IMR-90 (cell line): ENCODE results near the gene FAAP100. TPM values are rescaled to one million over a fixed set of nuclear protein-coding genes. Genes with fewer than 3 reads are reported as not detected.

Source experiments
- ATAC-seq: fragments of 200-7000 bp; cut with Tn5 transposase; 2 replicates; pipeline ENCODE4 v1.9.1; 2020; ENCODE audit warnings: low read depth, mild to moderate bottlenecking, moderate library complexity
- BruUV-seq: library from RNA; stranded (reverse); fragments of 400-500 nt; replicated peaks from 2 replicates; lab custom pipeline; 2021; lab: Mats Ljungman, UMichigan
- CTCF ChIA-PET: fragments of 300-600 bp; formaldehyde crosslinking; extraction: SDS; loops from one replicate; lab custom pipeline; 2021; ENCODE audit warnings: antibody characterized with exemption; lab: Yijun Ruan, JAX
- POLR2A ChIA-PET: fragments of 300-600 bp; sonication (Branson Sonifier 250); formaldehyde crosslinking; loops from one replicate; lab custom pipeline; 2022; ENCODE audit warnings: antibody characterized with exemption; ENCODE audit not compliant: unreplicated experiment; lab: Charles Lee
- DNase-seq: peaks from one replicate; pipeline ENCODE4 v3.0.0; 2013
- H2AFZ ChIP-seq: replicated peaks from 2 replicates; pipeline ENCODE3; 2013; ENCODE audit warnings: low read length, mild to moderate bottlenecking; ENCODE audit not compliant: poor library complexity
- H2AK5ac ChIP-seq: 2 replicates; pipeline ENCODE4 v1.6.1; 2013; ENCODE audit warnings: low read depth, low read length, inconsistent platforms
- H2AK9ac ChIP-seq: replicated peaks from 2 replicates; pipeline ENCODE3; 2013; ENCODE audit warnings: mild to moderate bottlenecking, low read depth, low read length, moderate library complexity; ENCODE audit not compliant: poor library complexity
- H2BK120ac ChIP-seq: 2 replicates; pipeline ENCODE4 v1.6.1; 2013; ENCODE audit warnings: low read depth, low read length, inconsistent platforms
- H2BK15ac ChIP-seq: 3 replicates; pipeline ENCODE4 v1.6.1; 2013; ENCODE audit warnings: low read depth, low read length, inconsistent platforms
- H2BK20ac ChIP-seq: 2 replicates; pipeline ENCODE4 v1.6.1; 2013; ENCODE audit warnings: low read depth, mild to moderate bottlenecking, inconsistent platforms, low read length, moderate library complexity
- H2BK5ac ChIP-seq: 2 replicates; pipeline ENCODE4 v1.6.1; 2013; ENCODE audit warnings: mild to moderate bottlenecking, low read depth, low read length, inconsistent platforms; ENCODE audit not compliant: poor library complexity, severe bottlenecking
- H3K14ac ChIP-seq: replicated peaks from 2 replicates; pipeline ENCODE4 v1.6.1; 2013; ENCODE audit warnings: low read depth, low read length, inconsistent platforms
- H3K18ac ChIP-seq: 2 replicates; pipeline ENCODE4 v1.6.1; 2013; ENCODE audit warnings: low read depth, low read length, control low read depth
- H3K23ac ChIP-seq: 2 replicates; pipeline ENCODE4 v1.6.1; 2013; ENCODE audit warnings: low read depth, low read length, inconsistent platforms
- H3K27ac ChIP-seq: 2 replicates; pipeline ENCODE4 v1.5.1; 2013; ENCODE audit warnings: mild to moderate bottlenecking, control low read depth, low read length; ENCODE audit not compliant: insufficient read depth
- H3K27me3 ChIP-seq: 2 replicates; pipeline ENCODE4 v1.6.1; 2013; ENCODE audit warnings: low read length; ENCODE audit not compliant: control insufficient read depth, insufficient read depth
- H3K36me3 ChIP-seq: 2 replicates; pipeline ENCODE4 v1.6.1; 2013; ENCODE audit warnings: low read length, mixed read lengths; ENCODE audit not compliant: control insufficient read depth, insufficient read depth
- H3K4ac ChIP-seq: 2 replicates; pipeline ENCODE4 v1.6.1; 2013; ENCODE audit warnings: low read depth, low read length, inconsistent platforms
- H3K4me1 ChIP-seq: 2 replicates; pipeline ENCODE4 v1.6.1; 2013; ENCODE audit warnings: low read length, mixed read lengths; ENCODE audit not compliant: control insufficient read depth, insufficient read depth
- H3K4me2 ChIP-seq: 2 replicates; pipeline ENCODE4 v1.6.1; 2013; ENCODE audit warnings: low read depth, mild to moderate bottlenecking, control low read depth, low read length, moderate library complexity
- H3K4me3 ChIP-seq: 2 replicates; pipeline ENCODE4 v1.5.1; 2013; ENCODE audit warnings: low read depth, mild to moderate bottlenecking, control low read depth, low read length, moderate library complexity; ENCODE audit not compliant: insufficient read depth
- H3K56ac ChIP-seq: 2 replicates; pipeline ENCODE4 v1.6.1; 2013; ENCODE audit warnings: low read length, inconsistent platforms; ENCODE audit not compliant: insufficient read depth; ENCODE audit errors: extremely low read depth
- H3K79me1 ChIP-seq, 2 experiments: 2 replicates each; pipeline ENCODE4 v1.6.1; 2013; ENCODE audit warnings: low read length in 2 of 2, inconsistent platforms in 1 of 2, low read depth in 1 of 2
- H3K9ac ChIP-seq: 2 replicates; pipeline ENCODE4 v1.6.1; 2013; ENCODE audit warnings: low read depth, low read length, control low read depth
- H3K9me1 ChIP-seq: 2 replicates; pipeline ENCODE4 v1.6.1; 2013; ENCODE audit warnings: low read length, inconsistent platforms; ENCODE audit not compliant: insufficient read depth
- H3K9me3 ChIP-seq: 2 replicates; pipeline ENCODE4 v1.6.1; 2013; ENCODE audit warnings: low read length; ENCODE audit not compliant: control insufficient read depth, insufficient read depth
- H4K20me1 ChIP-seq: 2 replicates; pipeline ENCODE4 v1.6.1; 2013; ENCODE audit warnings: low read length, inconsistent platforms; ENCODE audit not compliant: insufficient read depth
- H4K5ac ChIP-seq: 2 replicates; pipeline ENCODE4 v1.6.1; 2013; ENCODE audit warnings: mild to moderate bottlenecking, low read depth, low read length, control low read depth
- H4K8ac ChIP-seq, 2 experiments: 2 replicates each; pipeline ENCODE4 v1.6.1; 2013; ENCODE audit warnings: low read depth in 2 of 2, low read length in 2 of 2, control low read depth in 1 of 2, inconsistent platforms in 1 of 2
- H4K91ac ChIP-seq: 2 replicates; pipeline ENCODE4 v1.6.1; 2013; ENCODE audit warnings: low read depth, low read length, inconsistent platforms; ENCODE audit not compliant: insufficient read depth
- CEBPB ChIP-seq: IDR thresholded peaks from 2 replicates; pipeline ENCODE4 v1.6.1; 2012; ENCODE audit warnings: low read depth, low read length, improper control_type of control experiment
- CHD1 ChIP-seq: IDR thresholded peaks from 2 replicates; pipeline ENCODE4 v1.6.1; 2012; ENCODE audit warnings: low read depth, low read length, improper control_type of control experiment
- MAZ ChIP-seq: IDR thresholded peaks from 2 replicates; pipeline ENCODE4 v1.6.1; 2012; ENCODE audit warnings: low read depth, mild to moderate bottlenecking, low read length, improper control_type of control experiment, moderate library complexity, borderline replicate concordance
- RAD21 ChIP-seq: IDR thresholded peaks from 2 replicates; pipeline ENCODE4 v1.6.1; 2012; ENCODE audit warnings: low read length, improper control_type of control experiment
- WGBS, 2 experiments: methylation state at CpG; one replicate each; pipeline versions ENCODE4 v1.1.5 to v1.1.7; 2013; ENCODE audit warnings: missing lambda C conversion rate in 2 of 2; ENCODE audit not compliant: insufficient read length in 1 of 2; ENCODE audit errors: extremely low coverage in 2 of 2; 5-methylcytosine and 5-hydroxymethylcytosine counted together
- dilution Hi-C: fragments of 300-500 bp; cut with HindIII; formaldehyde crosslinking; loops from one replicate; pipeline ENCODE4 v1.14.3; 2018; ENCODE audit warnings: low sequenced_read_pairs; ENCODE audit not compliant: unreplicated experiment
- in situ Hi-C: fragments of 300-500 bp; cut with MboI; formaldehyde crosslinking; loops from 3 replicates; pipeline ENCODE4 v1.14.3; 2019; ENCODE audit warnings: low sequenced_read_pairs, inconsistent platforms, mixed read lengths
- intact Hi-C: fragments of 100-400 bp; cut with micrococcal nuclease; formaldehyde crosslinking; loops from 2 replicates; pipeline ENCODE4 v1.10.0; 2022
- polyA plus RNA-seq, 3 experiments: library from polyadenylated mRNA; depleted of rRNA; stranded (reverse); fragments of >200 nt; gene quantifications; 2 replicates each; pipeline ENCODE4 v1.2.3, GENCODE V29; 2012; ENCODE audit warnings: low replicate concordance in 1 of 3
- total RNA-seq: library from RNA; depleted of rRNA; stranded (reverse); fragments of >200 nt; gene quantifications from 2 replicates; pipeline ENCODE4 v1.2.3, GENCODE V29; 2012

The FAAP100 gene
- total and polyA plus RNA-seq, 2 of the 4 experiments (the other 2 are of a cell fraction), result 7.9 to 24.8 TPM

DNA sequence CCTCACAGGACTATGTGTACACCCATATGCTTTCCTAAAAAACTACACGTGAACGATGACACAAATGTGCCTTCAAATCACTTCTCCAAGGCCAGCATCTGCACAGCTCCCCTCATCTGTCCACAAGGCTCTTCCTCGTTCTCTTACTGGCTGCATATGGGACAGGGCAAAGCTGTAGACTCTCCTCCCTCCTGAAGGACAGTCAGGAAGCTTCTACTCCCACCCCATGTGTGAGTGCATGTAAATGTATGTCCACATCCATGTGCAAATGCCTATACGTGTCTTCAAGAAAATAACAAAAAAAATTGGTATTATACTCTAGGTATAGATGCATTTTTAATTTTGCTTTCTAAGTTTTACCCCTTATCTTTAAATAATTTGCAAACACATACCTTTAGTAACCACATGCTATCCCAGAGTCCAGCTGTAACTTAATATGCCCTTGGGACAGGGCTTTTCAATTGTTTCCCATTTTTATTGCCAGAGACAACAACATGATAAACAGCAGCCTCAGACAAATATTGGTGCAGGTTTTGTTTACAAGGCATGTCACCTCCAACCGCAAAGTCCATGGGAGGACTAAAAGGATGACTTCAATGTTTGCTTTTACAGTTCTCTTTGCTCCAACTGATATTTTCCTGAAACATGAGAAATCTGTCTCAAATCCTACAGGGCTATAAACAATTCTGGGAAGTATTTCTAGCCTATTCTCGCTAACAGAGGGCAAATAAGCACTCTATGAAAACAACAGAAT is 31.6 kb upstream of the FAAP100 start:
- 90% methylated on average over 4 of the region's 6 CpGs; no CpG with 5 or more reads in 1 of the 2 experiments for WGBS, 2 experiments
- H3K18ac ChIP-seq, result no peak overlapping the region
- peaks cover 12 to 70% of the 10 kb centered on the region in 2 experiments; a peak in 3 of 4 replicates for H3K79me1 ChIP-seq
- H3K56ac ChIP-seq, result no peak overlapping the region
- TF ChIP-seq MAZ (no peak), RAD21 (no peak), CEBPB (no peak), CHD1 (no peak)
- no peak overlapping the region for H2BK5ac ChIP-seq
- H3K4me2 ChIP-seq, result no peak overlapping the region
- CTCF ChIA-PET, result interaction anchor here (1.4 kb wide), 1 partner anchor 9 kb away, joined by 3 read pairs; no protein-coding TSS in a partner anchor
- H4K8ac ChIP-seq, result 0 out of 4 replicates have a peak overlapping the region, but pooled peaks of 1 of the 2 experiments have one; percentile 22
- H3K27ac ChIP-seq, result no peak overlapping the region; the same call in 1 of the 2 replicates
- no peaks in the 10 kb centered on the region for H3K27me3 ChIP-seq
- peaks cover 36% of the 10 kb centered on the region for H3K9me1 ChIP-seq
- BruUV-seq, result no TSS peak
- H3K4ac ChIP-seq, result no peak overlapping the region; the same call in 1 of the 2 replicates
- intact Hi-C loops, result no loop called here
- peaks cover 44% of the 10 kb centered on the region for H3K36me3 ChIP-seq
- H4K5ac ChIP-seq, result no peak overlapping the region
- H2AK5ac ChIP-seq, result no peak overlapping the region; the same call in 1 of the 2 replicates
- 0 out of 2 replicates have a peak overlapping the region, but pooled peaks have one; percentile 39 for H3K14ac ChIP-seq
- peak overlapping the region; percentile 21; the same call in 1 of the 2 replicates for H3K23ac ChIP-seq
- H2BK20ac ChIP-seq, result no peak overlapping the region
- peaks cover 64% of the 10 kb centered on the region for H4K20me1 ChIP-seq
- H3K4me1 ChIP-seq, result peaks cover 16% of the 10 kb centered on the region
- H4K91ac ChIP-seq, result no peak overlapping the region
- no peak overlapping the region for H3K4me3 ChIP-seq
- no peak overlapping the region for H2AK9ac ChIP-seq
- peak; percentile 60 for ATAC-seq
- H2BK15ac ChIP-seq, result no peak overlapping the region
- DNase-seq, result peak; percentile 68
- POLR2A ChIA-PET, result no interaction called here
- H3K9ac ChIP-seq, result no peak overlapping the region
- no peaks in the 10 kb centered on the region for H3K9me3 ChIP-seq
- no peak overlapping the region for H2BK120ac ChIP-seq
- no peak overlapping the region for H2AFZ ChIP-seq
- in situ Hi-C loops, result no loop called here
- dilution Hi-C loops, result no loop called here
